ENCODE measurements around the gene PHLPP1.

GRCh38 chr18:62875323-62875722 is 160.0 kb downstream of the PHLPP1 start:
- TF ChIP-seq CTCF (IDR thresholded peaks at IDR 0.05; ENCODE audit: low read depth, low read length) (no peak), POLR2A (IDR thresholded peaks at IDR 0.05; ENCODE audit: extremely low read depth, insufficient read length) (no peak)

All from NB4 (cell line).